Stimulated activated CD8-positive, alpha-beta memory T cell treated with anti-CD3 and anti-CD28 coated beads, Interleukin-4, amount 100 ng/mL, for 24 hours (primary cell): ENCODE results near the gene PRCD.

ENCODE experiments used
- DNase-seq: peaks from one replicate; pipeline ENCODE4 v3.0.0-alpha.2; 2020; ENCODE audit warnings: low read depth

PRCD gene

GRCh38 chr17:76539631-76540271 lies at the start of gene PRCD:
Gene PRCD (plus strand): TSS chr17:76540044. CDS start chr17:76540142, 98 bp downstream.
- DNase-seq = no peak

- no peak for DNase-seq
Measured at GRCh38 chr17:76490112-76490710, 49.6 kb upstream of the PRCD start.

GRCh38 chr17:76491271-76492122 lies 48.3 kb upstream of the PRCD start:
- DNase-seq = no peak

DNA sequence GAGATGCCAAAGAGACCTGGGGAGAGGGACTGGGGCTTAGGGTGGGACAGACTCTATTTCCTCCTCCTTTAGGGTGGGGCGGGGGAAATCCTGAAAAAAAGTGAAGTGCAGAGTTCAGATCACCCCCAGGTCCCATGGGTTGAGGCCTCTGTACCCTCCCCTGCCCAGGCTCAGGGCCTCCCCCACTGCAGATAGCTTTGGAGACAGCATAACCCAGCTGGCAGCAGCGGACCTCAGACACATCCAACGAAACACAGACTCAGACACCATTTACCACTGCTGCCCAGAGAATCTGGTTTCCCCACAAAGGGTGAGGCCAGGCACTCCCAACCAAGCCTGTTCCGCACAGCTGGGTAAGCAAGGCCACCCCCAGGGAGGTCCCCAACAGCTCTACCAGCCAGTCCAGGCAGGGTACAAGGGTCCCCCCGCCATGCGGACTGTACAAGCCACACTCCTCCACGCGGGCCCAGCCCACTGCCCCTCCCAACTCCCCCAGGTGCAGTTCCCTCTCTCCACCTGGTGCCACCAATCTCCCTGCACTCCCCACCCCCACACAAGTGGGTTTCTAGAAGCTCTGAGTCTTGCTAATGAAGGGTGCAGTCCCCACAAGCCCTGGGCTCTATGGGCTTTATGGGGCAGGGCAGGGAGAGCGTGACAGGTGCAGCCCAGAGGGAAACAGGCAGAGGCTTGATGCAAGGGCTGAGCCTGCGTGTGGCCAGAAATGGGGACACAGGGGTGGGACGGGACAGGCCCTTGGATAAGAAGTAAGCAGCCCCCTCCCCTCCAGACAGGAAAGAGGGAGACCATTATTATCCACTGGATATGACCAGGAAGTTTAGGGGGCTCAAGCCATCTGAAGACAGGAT lies 47.5 kb upstream of the PRCD start:
- DNase-seq = no peak

DNA sequence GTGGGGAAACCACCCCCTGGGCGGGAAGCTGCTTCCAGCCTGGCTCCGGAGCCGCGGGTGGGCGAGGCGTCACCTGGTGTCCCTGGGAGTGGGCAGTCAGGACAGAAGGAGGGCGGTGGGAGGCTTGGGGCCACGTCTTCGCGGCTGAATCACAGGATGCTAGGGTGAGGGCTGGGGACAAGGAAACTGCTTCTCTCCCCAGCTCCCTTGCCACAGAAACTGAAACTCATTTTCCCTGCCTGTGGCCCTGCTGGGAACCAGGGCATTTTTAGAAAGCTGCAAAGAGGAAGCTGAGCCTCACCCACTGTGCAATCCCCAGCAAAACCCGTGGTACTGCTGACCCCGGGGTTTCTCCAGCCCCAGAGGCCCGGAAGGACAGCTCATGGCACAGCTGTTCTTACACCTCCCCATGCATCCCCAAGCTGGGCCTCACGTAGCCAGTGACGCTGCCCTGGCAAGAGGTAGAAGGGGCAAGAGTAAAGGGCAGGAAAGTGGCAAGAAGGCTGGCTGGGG lies 46.8 kb upstream of the PRCD start:
- peak; percentile 31 for DNase-seq

- no peak for DNase-seq
Measured at GRCh38 chr17:76493505-76494167, 46.2 kb upstream of the PRCD start.

- no peak for DNase-seq
Measured at GRCh38 chr17:76495663-76496400, 44.0 kb upstream of the PRCD start.

DNA sequence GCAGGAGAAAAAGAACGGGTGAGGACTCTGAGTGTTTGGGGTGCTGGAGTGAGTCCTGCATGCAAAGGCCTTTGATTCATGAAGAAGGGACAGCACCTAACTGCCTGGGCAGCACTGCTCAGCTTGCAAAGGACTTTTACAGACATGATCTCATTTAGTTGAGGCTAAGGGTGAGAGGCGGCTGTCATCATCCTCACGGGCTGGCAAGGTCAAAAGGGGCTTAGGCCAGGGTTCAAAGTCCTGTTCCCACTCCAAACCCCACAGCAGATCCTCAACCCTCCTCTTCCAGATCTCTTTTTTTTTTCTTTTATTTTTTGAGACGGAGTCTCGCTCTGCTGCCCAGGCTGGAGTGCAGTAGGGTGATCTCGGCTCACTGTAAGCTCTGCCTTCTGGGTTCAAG lies 43.4 kb upstream of the PRCD start:
- no peak for DNase-seq

DNA sequence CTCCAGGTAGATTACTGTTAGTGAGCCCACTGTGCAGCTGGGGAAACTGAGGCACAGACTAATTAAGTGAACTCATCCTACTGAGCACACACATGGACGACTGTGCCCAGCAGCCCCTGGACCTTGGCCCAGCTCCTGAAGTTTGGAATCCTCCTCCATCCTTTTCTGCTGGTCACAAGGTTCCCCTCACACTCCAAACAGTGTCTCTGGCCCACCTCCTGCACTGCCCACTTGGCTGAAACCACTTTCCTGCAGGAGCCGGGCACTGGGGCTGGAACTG lies 42.2 kb upstream of the PRCD start:
- no peak for DNase-seq

GRCh38 chr17:76497979-76498875 lies 41.6 kb upstream of the PRCD start:
- DNase-seq = no peak

DNA sequence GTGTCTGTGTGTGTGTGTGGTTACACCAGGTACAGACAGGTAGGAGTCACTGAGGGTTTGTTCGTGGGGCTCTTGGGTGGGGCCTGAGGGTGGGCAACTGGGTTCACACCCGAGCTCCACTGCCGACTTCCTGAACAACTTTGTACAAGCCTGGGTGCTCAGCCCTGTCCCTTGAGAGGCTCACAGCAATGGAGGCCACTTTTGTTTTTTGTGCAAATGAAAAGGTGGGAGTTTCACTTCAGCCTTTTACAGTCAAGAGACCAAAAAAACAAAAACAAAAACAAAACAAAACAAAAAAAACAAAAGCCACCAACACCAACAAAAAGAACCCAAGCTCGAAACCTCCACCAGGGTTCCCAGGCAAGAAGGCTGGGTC lies 41.0 kb upstream of the PRCD start:
- no peak for DNase-seq

DNA sequence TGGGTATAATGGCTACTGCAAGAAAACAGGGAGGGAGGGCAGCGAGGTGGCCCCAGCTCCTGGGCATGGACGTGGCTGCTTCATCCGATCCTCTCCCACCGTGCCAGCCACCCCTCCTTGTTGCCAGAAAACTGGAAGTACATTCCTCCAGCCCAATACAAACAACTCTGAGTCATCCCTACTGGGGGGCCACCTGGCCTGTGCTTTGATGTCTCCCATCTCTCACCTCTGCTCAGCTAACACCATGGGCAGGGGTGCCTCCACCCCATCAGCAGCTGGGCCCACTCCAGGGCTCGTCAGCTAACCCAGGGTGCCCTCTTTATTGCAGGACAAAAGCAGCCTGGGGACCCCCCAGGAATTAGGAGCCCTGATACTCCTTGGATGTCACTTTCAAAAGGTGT lies 40.6 kb upstream of the PRCD start:
- no peak for DNase-seq

DNA sequence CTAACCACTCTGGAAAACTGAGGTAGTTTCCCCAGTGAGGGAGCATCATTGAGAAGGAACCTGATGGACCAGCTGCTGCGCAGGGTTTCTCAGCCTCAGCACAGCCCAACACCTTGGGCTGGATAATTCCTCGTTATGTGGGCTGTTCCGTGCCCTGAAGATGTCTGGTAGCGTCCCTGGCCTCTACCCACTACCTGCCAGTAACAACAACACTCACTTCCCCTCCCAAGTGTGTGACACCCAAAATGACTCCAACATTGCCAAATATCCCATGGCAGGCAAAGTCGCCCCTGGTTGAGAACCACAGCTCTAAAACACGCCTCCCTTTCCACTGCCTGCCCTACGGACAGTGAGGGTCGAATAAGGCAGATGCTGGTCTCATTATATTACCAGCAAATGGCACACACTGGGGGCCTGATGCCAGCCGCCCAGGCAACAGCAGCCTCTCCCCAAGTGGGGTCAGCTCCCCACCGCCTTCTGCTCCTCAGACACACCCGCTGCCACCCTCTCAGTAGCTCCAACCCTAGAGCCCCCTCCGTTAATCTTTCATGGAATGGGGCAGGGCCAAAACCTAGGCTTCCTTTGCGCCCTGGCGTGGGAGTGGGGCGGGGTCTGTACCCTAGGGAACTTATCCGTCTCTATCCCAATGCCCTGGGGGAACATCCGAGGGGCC lies 39.6 kb upstream of the PRCD start:
- no peak for DNase-seq

DNA sequence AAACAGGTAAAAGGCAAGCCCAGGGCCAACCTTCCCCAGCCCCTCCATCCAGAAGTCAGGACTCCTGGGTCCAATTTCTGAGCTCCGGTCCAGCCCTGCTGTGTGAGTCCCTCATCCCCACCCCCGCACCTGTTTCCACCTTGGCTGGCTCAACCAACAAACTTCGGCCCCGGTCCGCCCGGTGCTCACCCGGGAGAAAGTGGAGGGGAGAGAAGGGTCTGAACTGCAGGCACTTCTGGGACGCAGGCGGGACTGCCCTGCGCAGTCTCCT lies 39.2 kb upstream of the PRCD start:
- DNase-seq = no peak

- peak; percentile 89 for DNase-seq
Measured at GRCh38 chr17:76501018-76501826, 38.6 kb upstream of the PRCD start, which contains the start of gene RHBDF2. Gene RHBDF2 (minus strand): TSS chr17:76501423. CDS start chr17:76481524, 19,899 bp downstream.

- no peak for DNase-seq
Measured at GRCh38 chr17:76501827-76502307, 38.0 kb upstream of the PRCD start.

DNA sequence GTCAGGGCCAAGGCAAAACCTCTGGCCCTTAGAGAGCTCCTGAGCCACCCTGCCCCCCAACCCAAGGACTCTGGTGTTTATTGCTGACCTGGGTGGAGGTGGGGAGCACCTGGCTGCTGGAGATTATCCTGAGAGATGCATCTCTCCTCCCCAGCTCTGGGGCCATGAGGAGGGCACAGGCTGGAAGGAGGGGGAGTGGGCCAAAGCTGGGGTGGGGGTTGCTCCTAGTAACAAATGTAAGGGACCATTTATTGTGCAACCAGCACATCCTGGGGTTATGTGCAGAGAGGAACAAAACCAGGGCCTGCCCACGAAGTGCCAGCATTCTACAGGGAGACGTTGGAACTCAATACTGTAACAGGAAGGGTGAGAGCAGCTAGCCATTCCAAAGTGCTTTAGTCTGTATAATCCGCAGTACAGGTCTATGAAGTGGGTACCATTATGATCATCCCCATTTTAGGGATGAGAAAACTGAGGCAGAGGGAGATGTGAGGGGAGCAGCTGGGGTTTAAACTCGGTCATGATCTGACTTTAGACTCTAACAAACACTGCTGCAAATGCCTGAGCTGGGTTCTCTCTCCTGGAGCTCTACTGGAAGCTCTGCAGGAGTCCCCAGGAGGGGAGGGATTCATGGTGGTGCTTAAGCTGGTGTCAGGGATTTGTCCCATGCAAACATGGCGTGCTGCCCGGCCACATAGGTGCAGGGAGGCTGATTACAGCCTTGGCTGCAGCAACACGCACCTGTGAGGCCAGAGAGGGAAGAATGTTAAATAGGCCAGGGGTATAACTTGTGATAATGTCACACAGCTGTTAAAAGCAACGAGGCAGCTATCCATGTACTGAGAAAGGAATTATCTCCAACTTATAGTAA lies 37.3 kb upstream of the PRCD start:
- no peak for DNase-seq

- DNase-seq = no peak
Measured at GRCh38 chr17:76504117-76504516, 35.7 kb upstream of the PRCD start.
